Fibroblast of pulmonary artery (primary cell): ENCODE data around the gene MYOF.
"Not testable (repeated sequence)": the region's sequence is repeated elsewhere in the genome, so short reads cannot be mapped to it uniquely, and the experiment has no call there.

Source experiments
- DNase-seq: peaks from one replicate; pipeline ENCODE4 v3.0.0-alpha.2; 2010; ENCODE audit warnings: low read depth
- H3K4me3 ChIP-seq: replicated peaks from 2 replicates; pipeline ENCODE4 v1.5.1; 2011; ENCODE audit warnings: low read depth, mild to moderate bottlenecking, control low read depth, low read length, moderate library complexity
- TF ChIP-seq, protein P1 (sequence below): IDR thresholded peaks from 2 replicates; pipeline ENCODE4 v1.5.1; 2011; ENCODE audit warnings: mild to moderate bottlenecking, control low read depth, low read length, inconsistent platforms; ENCODE audit errors: missing control alignments

The MYOF gene

DNA sequence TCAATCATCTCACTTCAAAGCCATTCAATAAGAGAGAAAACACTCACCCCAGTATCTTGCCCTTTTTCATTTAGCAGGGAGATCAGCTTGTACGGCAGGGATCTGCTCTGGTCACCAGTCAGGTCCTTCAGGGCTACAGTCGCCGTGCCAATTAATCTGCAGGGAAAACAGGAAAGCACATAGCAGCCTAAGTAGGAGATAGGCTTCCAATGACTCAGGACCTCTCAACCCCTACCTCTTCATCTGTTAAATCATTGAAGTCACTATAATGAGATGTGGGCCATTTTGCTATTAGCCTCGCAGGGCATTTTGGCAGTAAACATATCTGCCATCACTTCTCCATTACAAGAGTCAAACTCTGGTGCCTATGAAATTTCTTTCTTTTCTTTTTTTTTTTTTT is 50.8 kb downstream of the MYOF start:
- no peak for DNase-seq
- TF ChIP-seq, protein P1, sequence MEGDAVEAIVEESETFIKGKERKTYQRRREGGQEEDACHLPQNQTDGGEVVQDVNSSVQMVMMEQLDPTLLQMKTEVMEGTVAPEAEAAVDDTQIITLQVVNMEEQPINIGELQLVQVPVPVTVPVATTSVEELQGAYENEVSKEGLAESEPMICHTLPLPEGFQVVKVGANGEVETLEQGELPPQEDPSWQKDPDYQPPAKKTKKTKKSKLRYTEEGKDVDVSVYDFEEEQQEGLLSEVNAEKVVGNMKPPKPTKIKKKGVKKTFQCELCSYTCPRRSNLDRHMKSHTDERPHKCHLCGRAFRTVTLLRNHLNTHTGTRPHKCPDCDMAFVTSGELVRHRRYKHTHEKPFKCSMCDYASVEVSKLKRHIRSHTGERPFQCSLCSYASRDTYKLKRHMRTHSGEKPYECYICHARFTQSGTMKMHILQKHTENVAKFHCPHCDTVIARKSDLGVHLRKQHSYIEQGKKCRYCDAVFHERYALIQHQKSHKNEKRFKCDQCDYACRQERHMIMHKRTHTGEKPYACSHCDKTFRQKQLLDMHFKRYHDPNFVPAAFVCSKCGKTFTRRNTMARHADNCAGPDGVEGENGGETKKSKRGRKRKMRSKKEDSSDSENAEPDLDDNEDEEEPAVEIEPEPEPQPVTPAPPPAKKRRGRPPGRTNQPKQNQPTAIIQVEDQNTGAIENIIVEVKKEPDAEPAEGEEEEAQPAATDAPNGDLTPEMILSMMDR, result no peak
- H3K4me3 ChIP-seq, result no peak overlapping the region

DNA sequence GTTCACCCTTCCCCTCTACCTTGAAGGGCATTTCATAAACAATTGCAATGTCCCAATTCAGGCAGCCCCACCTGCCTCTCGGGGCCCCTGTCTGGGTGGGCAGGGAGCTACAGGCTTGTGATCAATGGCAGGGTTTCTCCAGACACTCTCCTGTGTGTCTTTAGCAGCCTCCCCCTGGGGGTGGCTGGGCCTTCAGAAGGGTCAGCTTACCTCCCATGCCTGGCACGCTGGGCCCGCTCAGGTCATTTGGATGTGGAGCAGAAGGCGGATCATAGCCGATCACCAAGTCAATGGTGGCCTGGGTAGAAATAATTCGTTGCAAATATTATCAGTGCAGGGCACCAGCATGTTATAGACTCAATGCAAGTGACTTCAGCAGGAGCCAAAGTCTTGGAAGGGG is 56.3 kb downstream of the MYOF start:
- TF ChIP-seq, protein P1, result no peak
- H3K4me3 ChIP-seq, result no peak overlapping the region

DNA sequence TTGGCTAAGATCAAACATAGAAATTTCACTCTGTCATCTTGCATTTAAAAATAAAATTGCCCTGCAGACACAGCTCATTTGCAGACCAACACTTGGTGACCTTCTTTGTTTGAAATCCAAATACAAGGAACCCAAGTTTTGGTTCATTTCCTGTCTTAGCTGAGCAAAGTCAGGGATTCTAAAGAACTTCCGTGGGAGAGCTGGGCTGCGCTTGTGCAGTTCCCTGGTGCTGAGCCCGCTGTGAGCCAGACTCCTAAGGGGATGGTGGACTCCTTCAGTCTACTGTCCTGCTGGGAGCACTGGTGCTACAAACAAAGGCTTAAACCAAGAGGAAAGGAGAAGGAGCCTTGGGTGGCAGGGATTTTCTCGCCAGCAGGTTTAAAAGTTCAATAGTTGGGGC is 60.0 kb downstream of the MYOF start:
- no peak overlapping the region for H3K4me3 ChIP-seq
- no peak for DNase-seq
- TF ChIP-seq, protein P1, result no peak

More for the DNA sequence above, 56.3 kb downstream of the MYOF start:
- DNase-seq, result no peak

GRCh38 chr10:93420944-93421825 is 60.9 kb downstream of the MYOF start:
- TF ChIP-seq, protein P1, result no peak
- no peak for DNase-seq
- H3K4me3 ChIP-seq, result no peak overlapping the region

GRCh38 chr10:93420091-93420490 is 62.0 kb downstream of the MYOF start:
- TF ChIP-seq, protein P1, result no peak
- H3K4me3 ChIP-seq, result no peak overlapping the region
- no peak for DNase-seq

GRCh38 chr10:93419016-93419415 is 63.1 kb downstream of the MYOF start:
- H3K4me3 ChIP-seq, DNase-seq: not testable (repeated sequence)

DNA sequence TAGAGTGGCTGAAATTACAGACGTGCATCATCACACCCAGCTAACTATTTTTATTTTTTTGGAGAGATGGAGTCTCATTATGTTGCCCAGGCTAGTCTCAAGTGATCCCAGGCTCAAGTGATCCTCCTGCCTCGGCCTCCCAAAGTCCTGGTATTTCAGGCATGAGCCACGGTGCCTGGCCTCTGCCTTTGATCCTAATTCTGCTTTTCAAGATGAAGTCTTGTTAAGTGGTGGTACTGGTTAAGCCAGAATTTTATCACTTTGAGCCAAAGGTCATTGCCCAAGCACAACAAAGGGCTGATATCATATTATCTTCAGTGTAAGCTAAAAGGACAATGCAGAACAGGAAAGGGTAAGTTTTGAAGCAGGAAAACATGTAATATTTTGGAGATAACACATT is 64.2 kb downstream of the MYOF start:
- no peak overlapping the region for H3K4me3 ChIP-seq
- TF ChIP-seq, protein P1, result no peak
- no peak for DNase-seq
